CD1c-positive myeloid dendritic cell (primary cell): Measurements from ENCODE around the gene HAGHL.

Experiments used
- DNase-seq: peaks from one replicate; pipeline ENCODE4 v3.0.0-alpha.2; 2016; ENCODE audit errors: extremely low spot score

Gene HAGHL

GRCh38 chr16:708019-708418, 18.9 kb upstream of the HAGHL start:
- no peak for DNase-seq

- DNase-seq: no peak
Measured at GRCh38 chr16:708959-709358, 17.9 kb upstream of the HAGHL start.

GRCh38 chr16:709566-710499, 17.1 kb upstream of the HAGHL start:
- DNase-seq: peak; percentile 50

GRCh38 chr16:710500-711075, 16.3 kb upstream of the HAGHL start:
- DNase-seq: no peak

GRCh38 chr16:711084-711483, 15.8 kb upstream of the HAGHL start:
- no peak for DNase-seq

GRCh38 chr16:711548-712320, 15.2 kb upstream of the HAGHL start:
- DNase-seq: peak; percentile 83

GRCh38 chr16:712740-713250, 14.1 kb upstream of the HAGHL start:
- peak; percentile 61 for DNase-seq

- no peak for DNase-seq
Measured at GRCh38 chr16:714079-714478, 12.8 kb upstream of the HAGHL start.

GRCh38 chr16:714558-715476, 12.1 kb upstream of the HAGHL start, which contains the start of gene METRN:
METRN (plus strand) TSS chr16:715118; CDS start chr16:715290, 172 bp downstream.
- peak; percentile 94 for DNase-seq

- DNase-seq: peak; percentile 19
Measured at GRCh38 chr16:715477-716199, 11.3 kb upstream of the HAGHL start.

- no peak for DNase-seq
Measured at GRCh38 chr16:716200-716568, 10.7 kb upstream of the HAGHL start.

GRCh38 chr16:716768-717325, 10.1 kb upstream of the HAGHL start:
- no peak for DNase-seq

GRCh38 chr16:717450-718245, 9.3 kb upstream of the HAGHL start:
- no peak for DNase-seq

- no peak for DNase-seq
Measured at GRCh38 chr16:718389-718788, 8.5 kb upstream of the HAGHL start.

- DNase-seq: no peak
Measured at GRCh38 chr16:718922-719321, 8.0 kb upstream of the HAGHL start.

- no peak for DNase-seq
Measured at GRCh38 chr16:719815-720446, 7.0 kb upstream of the HAGHL start.

- peak; percentile 45 for DNase-seq
Measured at GRCh38 chr16:720447-720989, 6.4 kb upstream of the HAGHL start.

- peak; percentile 76 for DNase-seq
Measured at GRCh38 chr16:720990-721764, 5.7 kb upstream of the HAGHL start, which contains the start of gene ANTKMT. ANTKMT (plus strand) TSS chr16:721146; CDS start chr16:721275, 129 bp downstream.
